GM21447 (cell line): ENCODE data around the gene FRMD8.
"Not testable (repeated sequence)": the region's sequence is repeated elsewhere in the genome, so short reads cannot be mapped to it uniquely, and the experiment has no call there.

Experiments used
- ATAC-seq: cut with Tn5 transposase; IDR thresholded peaks from one replicate; pipeline ENCODE4 v1.9.1; 2021; ENCODE audit not compliant: unreplicated experiment

The FRMD8 gene

DNA sequence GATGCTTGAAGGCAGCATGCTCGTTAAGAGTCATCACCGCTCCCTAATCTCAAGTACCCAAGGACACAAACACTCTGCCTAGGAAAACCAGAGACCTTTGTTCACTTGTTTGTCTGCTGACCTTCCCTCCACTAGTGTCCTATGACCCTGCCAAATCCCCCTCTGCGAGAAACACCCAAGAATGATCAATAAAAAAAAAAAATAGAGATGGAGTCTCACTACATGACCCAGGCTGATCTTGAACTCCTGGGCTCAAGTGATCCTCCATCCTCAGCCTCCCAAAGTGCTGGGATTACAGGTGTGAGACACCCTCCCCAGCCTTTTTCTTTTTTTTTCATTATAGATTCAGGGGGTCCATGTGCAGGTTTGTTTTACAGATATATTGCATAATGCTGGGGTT is 65.8 kb downstream of the FRMD8 start:
- not testable (repeated sequence) for ATAC-seq

DNA sequence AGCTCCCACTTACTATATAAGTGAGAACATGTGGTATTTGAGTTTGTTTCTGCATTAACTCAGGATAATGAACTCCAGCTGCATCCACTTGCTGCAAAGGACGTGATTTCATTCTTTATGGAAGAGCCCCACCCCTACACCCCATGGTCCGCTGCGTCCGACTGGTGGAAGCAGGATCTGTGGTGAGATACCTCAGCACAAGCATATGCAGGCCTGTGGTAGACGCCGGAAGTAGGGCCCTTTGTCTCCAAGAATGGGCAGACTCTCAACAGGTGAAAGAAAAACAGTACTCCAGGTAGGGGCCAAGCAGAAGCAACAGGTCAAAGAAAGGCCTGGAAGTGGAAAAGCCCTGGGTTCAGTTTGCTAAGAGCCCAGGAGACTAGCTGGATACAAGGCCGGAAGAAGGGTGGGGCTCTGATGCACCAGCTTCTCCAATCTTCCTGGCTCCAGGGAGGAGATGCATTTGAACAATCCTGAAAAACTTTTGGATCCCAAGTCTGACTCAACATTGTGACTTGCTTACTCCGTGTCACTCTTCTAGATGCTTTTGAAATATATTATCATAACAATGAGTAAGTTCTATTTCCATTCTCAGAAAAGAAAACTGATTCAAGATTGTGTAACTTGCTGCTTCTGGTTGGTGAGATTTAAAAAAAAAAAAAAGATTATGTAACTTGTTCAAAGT is 66.5 kb downstream of the FRMD8 start:
- no peak for ATAC-seq

DNA sequence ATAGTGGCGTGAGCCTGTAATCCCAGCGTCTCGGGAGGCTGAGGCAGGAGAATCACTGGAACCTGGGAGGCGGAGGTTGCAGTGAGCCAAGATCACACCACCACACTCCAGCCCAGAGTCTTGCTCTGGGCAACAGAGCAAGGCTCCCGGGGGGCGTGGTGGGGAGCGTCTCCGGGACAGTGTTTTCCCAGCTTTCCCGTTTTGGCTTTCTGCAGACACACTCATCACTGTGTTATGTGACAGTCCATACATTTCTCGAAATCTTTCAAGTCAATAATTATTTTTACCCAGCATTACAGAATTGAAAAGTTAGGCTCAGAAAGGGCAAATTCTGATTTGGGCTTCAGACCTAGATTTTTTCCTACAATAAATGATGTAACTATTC is 67.9 kb downstream of the FRMD8 start:
- ATAC-seq = no peak

DNA sequence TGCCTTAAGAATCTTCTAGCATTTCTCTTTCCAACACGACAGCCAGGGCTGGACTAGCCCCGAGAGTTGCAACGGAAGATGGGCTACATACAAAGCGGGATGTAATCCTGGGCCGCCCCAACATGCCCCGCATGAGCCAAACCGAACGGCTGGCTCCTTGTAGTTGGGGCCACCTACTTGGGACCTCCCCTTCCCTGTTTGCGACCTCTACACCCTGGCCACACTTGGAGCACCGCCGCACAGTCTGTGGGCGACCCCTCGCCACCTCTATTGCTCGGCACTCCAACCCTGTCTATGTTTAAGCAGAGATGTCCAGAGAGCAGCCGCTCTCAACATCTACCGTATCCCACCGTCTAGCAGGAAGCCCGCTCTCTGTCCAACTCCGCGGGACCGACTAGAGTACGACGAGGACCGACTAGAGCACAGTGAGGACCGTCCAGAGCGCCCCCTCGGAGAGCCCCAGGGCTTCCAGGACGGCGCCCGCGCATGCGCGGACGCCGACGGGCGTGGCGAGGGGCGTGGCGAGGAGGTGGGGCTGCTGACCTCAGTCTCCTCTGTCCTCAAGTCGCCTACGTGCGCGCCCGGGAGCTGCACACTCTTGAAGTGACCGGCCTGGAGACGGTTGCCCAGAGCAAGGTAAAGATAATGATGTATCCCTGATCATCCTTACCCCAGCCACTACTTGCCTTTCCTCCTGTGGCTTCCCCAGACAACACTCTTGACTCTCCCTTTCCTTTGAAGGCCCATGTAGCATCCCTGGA is 68.4 kb downstream of the FRMD8 start:
- peak; percentile 90 for ATAC-seq

DNA sequence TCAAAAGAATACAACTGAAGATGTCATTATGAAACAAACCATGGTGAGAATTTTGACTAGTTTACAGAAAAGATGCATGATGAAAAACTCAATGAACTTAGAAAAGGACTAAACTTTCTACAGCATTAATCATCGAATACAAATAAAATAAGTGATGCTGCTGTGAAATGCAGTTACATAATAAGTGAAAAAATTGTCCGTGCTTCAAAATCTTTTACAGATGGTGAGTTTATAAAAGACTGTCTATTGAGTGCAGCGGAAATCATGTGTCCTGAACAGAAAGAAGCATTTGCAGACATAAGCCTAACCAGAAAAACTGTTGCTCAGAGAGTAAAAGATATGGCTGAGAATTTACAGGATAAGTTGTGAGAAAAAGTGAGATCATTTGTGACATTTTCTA is 70.0 kb downstream of the FRMD8 start:
- no peak for ATAC-seq

DNA sequence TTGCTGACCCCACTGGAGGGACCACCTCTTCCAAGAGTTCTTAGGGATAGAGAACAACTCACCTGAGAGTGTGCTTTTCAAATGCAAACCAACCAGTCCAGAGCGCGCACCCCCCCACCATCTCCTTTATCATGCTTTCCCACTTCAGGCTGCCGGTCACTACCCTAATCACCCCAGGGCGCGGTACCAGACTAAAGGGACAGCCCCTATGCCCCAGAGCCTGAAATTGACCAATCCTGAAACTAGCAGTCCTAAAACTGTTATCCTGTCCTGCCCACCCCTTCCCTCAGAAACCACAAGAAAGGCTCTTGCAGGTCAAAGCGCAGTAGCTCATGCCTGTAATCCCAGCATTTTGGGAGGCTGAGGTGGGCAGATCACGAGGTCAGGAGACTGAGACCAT is 73.1 kb downstream of the FRMD8 start:
- ATAC-seq = no peak
